HL-60 (cell line): ENCODE data around the gene EMP1.

Experiments
- DNase-seq, 2 experiments: peaks; one replicate each; pipeline ENCODE4 v3.0.0-alpha.2; 2010 to 2020; ENCODE audit warnings: low read depth in 1 of 2, low spot score in 1 of 2
- H3K27ac ChIP-seq: fragments of 250-450 bp; sonication (Bioruptor Pico); replicated peaks from 2 replicates; pipeline ENCODE4 v1.5.1; 2020; ENCODE audit warnings: mild to moderate bottlenecking, moderate library complexity
- H3K27me3 ChIP-seq: fragments of 250-450 bp; sonication (Bioruptor Pico); 2 replicates; pipeline ENCODE4 v1.5.1; 2021; ENCODE audit warnings: mild to moderate bottlenecking, moderate library complexity; ENCODE audit not compliant: insufficient read depth, poor library complexity, severe bottlenecking
- H3K4me3 ChIP-seq: replicated peaks from 2 replicates; pipeline ENCODE4 v1.5.1; 2011; ENCODE audit warnings: mild to moderate bottlenecking, control low read depth, low read length; ENCODE audit not compliant: insufficient read depth
- CTCF ChIP-seq: IDR thresholded peaks from one replicate; pipeline ENCODE4 v1.5.1; 2011; ENCODE audit warnings: low read length, control low read depth, inconsistent platforms; ENCODE audit not compliant: insufficient read depth
- GABPA ChIP-seq: IDR thresholded peaks from 2 replicates; pipeline ENCODE4 v1.6.1; 2012; ENCODE audit warnings: low read depth
- POLR2AphosphoS5 ChIP-seq: IDR thresholded peaks from 2 replicates; pipeline ENCODE4 v1.6.1; 2012; ENCODE audit warnings: low read depth
- SPI1 ChIP-seq: IDR thresholded peaks from 2 replicates; pipeline ENCODE4 v1.6.1; 2012; ENCODE audit warnings: low read depth, mild to moderate bottlenecking, borderline replicate concordance
- TF ChIP-seq, protein P1 (sequence below): IDR thresholded peaks from 2 replicates; pipeline ENCODE4 v1.6.1; 2012; ENCODE audit warnings: low read depth; ENCODE audit not compliant: insufficient replicate concordance

The EMP1 gene

DNA sequence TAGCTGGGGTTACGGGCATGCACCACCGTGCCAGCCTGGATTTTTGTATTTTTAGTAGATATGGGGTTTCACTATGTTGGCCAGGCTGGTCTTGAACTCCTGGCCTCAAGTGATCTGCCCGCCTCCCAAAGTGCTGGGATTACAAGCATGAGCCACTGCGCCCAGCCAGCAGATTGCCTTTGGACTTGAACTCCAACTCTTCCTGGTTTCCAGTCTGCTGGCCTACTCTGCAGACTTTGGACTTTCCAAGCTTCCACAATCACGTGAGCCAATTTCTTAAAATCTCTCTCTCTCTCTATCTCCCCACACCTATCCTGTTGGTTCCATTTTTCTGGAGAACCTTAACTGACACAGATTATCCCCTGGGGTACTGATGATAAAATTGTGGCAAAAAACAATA lies 55.0 kb downstream of the EMP1 start:
- DNase-seq = no peak
- TF ChIP-seq CTCF = no peak
- no peak for TF ChIP-seq POLR2AphosphoS5
- no peak for TF ChIP-seq GABPA
- H3K4me3 ChIP-seq = no peak overlapping the region
- H3K27ac ChIP-seq = no peak overlapping the region
- H3K27me3 ChIP-seq = no peaks in the 10 kb centered on the region

- DNase-seq = no peak
- Histone ChIP-seq H3K27ac (no peak overlapping the region), H3K4me3 (no peak overlapping the region), H3K27me3 (no peaks in the 10 kb centered on the region)
- TF ChIP-seq CTCF = no peak
- TF ChIP-seq SPI1 = no peak
- TF ChIP-seq POLR2AphosphoS5 = no peak
- no peak for TF ChIP-seq GABPA
- TF ChIP-seq, protein P1, sequence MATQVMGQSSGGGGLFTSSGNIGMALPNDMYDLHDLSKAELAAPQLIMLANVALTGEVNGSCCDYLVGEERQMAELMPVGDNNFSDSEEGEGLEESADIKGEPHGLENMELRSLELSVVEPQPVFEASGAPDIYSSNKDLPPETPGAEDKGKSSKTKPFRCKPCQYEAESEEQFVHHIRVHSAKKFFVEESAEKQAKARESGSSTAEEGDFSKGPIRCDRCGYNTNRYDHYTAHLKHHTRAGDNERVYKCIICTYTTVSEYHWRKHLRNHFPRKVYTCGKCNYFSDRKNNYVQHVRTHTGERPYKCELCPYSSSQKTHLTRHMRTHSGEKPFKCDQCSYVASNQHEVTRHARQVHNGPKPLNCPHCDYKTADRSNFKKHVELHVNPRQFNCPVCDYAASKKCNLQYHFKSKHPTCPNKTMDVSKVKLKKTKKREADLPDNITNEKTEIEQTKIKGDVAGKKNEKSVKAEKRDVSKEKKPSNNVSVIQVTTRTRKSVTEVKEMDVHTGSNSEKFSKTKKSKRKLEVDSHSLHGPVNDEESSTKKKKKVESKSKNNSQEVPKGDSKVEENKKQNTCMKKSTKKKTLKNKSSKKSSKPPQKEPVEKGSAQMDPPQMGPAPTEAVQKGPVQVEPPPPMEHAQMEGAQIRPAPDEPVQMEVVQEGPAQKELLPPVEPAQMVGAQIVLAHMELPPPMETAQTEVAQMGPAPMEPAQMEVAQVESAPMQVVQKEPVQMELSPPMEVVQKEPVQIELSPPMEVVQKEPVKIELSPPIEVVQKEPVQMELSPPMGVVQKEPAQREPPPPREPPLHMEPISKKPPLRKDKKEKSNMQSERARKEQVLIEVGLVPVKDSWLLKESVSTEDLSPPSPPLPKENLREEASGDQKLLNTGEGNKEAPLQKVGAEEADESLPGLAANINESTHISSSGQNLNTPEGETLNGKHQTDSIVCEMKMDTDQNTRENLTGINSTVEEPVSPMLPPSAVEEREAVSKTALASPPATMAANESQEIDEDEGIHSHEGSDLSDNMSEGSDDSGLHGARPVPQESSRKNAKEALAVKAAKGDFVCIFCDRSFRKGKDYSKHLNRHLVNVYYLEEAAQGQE = no peak
Measured at GRCh38 chr12:13252024-13252423, 55.5 kb downstream of the EMP1 start.

GRCh38 chr12:13252616-13253015 lies 56.1 kb downstream of the EMP1 start:
- no peak overlapping the region for H3K27ac ChIP-seq
- TF ChIP-seq, protein P1 = no peak
- TF ChIP-seq POLR2AphosphoS5 = no peak
- TF ChIP-seq CTCF = no peak
- no peak for TF ChIP-seq GABPA
- TF ChIP-seq SPI1 = no peak
- H3K4me3 ChIP-seq = no peak overlapping the region
- H3K27me3 ChIP-seq = no peaks in the 10 kb centered on the region
- no peak for DNase-seq

GRCh38 chr12:13253966-13254760 lies 57.6 kb downstream of the EMP1 start:
- DNase-seq = no peak
- TF ChIP-seq SPI1 = no peak
- TF ChIP-seq POLR2AphosphoS5 = no peak
- no peak for TF ChIP-seq GABPA
- TF ChIP-seq CTCF = no peak
- Histone ChIP-seq H3K27me3 (no peaks in the 10 kb centered on the region), H3K27ac (no peak overlapping the region), H3K4me3 (no peak overlapping the region)
